Uterus (tissue), 4 donors: ENCODE results near the gene UBE2N. TPM values are rescaled to one million over a fixed set of nuclear protein-coding genes. Genes with fewer than 3 reads are reported as not detected.

Experiments
- DNase-seq, 2 donors: peaks; one replicate each; pipeline ENCODE4 v3.0.0-alpha.2; 2019 to 2020
- H3K27ac ChIP-seq, 2 donors: fragments of 200-600 bp; sonication (generic); 1 replicate in 1 of 2; 2 replicates in 1 of 2; pipeline ENCODE4 v1.5.1; 2016 to 2018
- H3K27me3 ChIP-seq, 2 donors: fragments of 200-600 bp; sonication (generic); one replicate each; pipeline ENCODE4 v1.5.1; 2018 to 2019; ENCODE audit warnings: control low read depth in 1 of 2
- H3K36me3 ChIP-seq, 2 donors: fragments of 200-600 bp; sonication (generic); one replicate each; pipeline ENCODE4 v1.5.1; 2019; ENCODE audit warnings: control low read depth in 1 of 2
- H3K4me1 ChIP-seq, 2 donors: fragments of 200-600 bp; sonication (generic); one replicate each; pipeline ENCODE4 v1.5.1; 2018 to 2019; ENCODE audit warnings: control low read depth in 1 of 2
- H3K4me3 ChIP-seq, 2 donors: fragments of 200-600 bp; sonication (generic); 1 replicate in 1 of 2; 2 replicates in 1 of 2; pipeline ENCODE4 v1.5.1; 2018 to 2019; ENCODE audit warnings: mild to moderate bottlenecking in 1 of 2
- H3K9me3 ChIP-seq, 2 donors: fragments of 200-600 bp; sonication (generic); one replicate each; pipeline ENCODE4 v1.5.1; 2019; ENCODE audit warnings: control low read depth in 1 of 2
- CTCF ChIP-seq, 4 experiments: fragments of 200-600 bp in 2 of 4; fragments of 450-650 bp in 2 of 4; sonication (generic) in 2 of 4; IDR thresholded peaks; one replicate each; pipeline ENCODE4 v1.5.1; 2016 to 2019; ENCODE audit warnings: antibody characterized with exemption in 4 of 4, mild to moderate bottlenecking in 2 of 4, moderate library complexity in 1 of 4
- POLR2A ChIP-seq, 2 donors: fragments of 450-650 bp; IDR thresholded peaks; one replicate each; pipeline ENCODE4 v1.6.1; 2016; ENCODE audit warnings: antibody characterized with exemption in 2 of 2, mild to moderate bottlenecking in 1 of 2, moderate library complexity in 1 of 2
- intact Hi-C: fragments of 100-400 bp; cut with DNase I; formaldehyde crosslinking; loops from one replicate; pipeline ENCODE4 v1.15.1; 2023; ENCODE audit warnings: low total_unique reads
- total RNA-seq, 4 donors: library from RNA; depleted of rRNA in 3 of 4; stranded (reverse); fragments of >200 nt in 3 of 4; gene quantifications; one replicate each; pipeline versions ENCODE4 v1.1.0 to v1.2.4, GENCODE V29; 2014 to 2023
- donor health status: DM: yes; HTN: yes; CAD: no.

Gene UBE2N
- total RNA-seq: 100 to 1,000 TPM in 1 of 4 donors, 10 to 100 TPM in 3; 22.4 to 102 (median 31.4) TPM

GRCh38 chr12:93441617-93442410, at the start of gene UBE2N:
Gene UBE2N (minus strand): TSS chr12:93441947. CDS start chr12:93441884, 63 bp downstream.
- DNase-seq: peak; percentile 94 to 96
- H3K36me3 ChIP-seq: no peaks in the 10 kb centered on the region

GRCh38 chr12:93484315-93484981, 42.7 kb upstream of the UBE2N start:
- intact Hi-C loops: no loop called here
- H3K4me3 ChIP-seq: no peak overlapping the region
- H3K4me1 ChIP-seq: no peaks in the 10 kb centered on the region
- no peaks in the 10 kb centered on the region for H3K36me3 ChIP-seq
- no peaks in the 10 kb centered on the region for H3K9me3 ChIP-seq
- H3K27ac ChIP-seq: no peak overlapping the region
- no peak for TF ChIP-seq CTCF (IDR thresholded peaks at IDR 0.05)
- no peak for TF ChIP-seq POLR2A (IDR thresholded peaks at IDR 0.05)
- no peaks in the 10 kb centered on the region for H3K27me3 ChIP-seq
- no peak for DNase-seq

More at GRCh38 chr12:93441617-93442410, at the start of gene UBE2N:
- Histone ChIP-seq H3K4me1 (peaks cover 0 to 9% of the 10 kb centered on the region in 2 donors), H3K27me3 (no peaks in the 10 kb centered on the region), H3K9me3 (no peaks in the 10 kb centered on the region), H3K27ac (peak within 1 kb of the TSS; percentile 84 to 97), H3K4me3 (peak within 1 kb of the TSS; percentile 58 to 100)
- intact Hi-C loops: no loop called here
- peak in 2 of 4 experiments; percentile 6 to 29 for TF ChIP-seq CTCF (IDR thresholded peaks at IDR 0.05)
- TF ChIP-seq POLR2A (IDR thresholded peaks at IDR 0.05): peak; percentile 33 to 78

GRCh38 chr12:93483151-93483807, 41.5 kb upstream of the UBE2N start:
- Histone ChIP-seq H3K27me3 (no peaks in the 10 kb centered on the region), H3K4me1 (no peaks in the 10 kb centered on the region), H3K36me3 (no peaks in the 10 kb centered on the region), H3K27ac (no peak overlapping the region), H3K4me3 (no peak overlapping the region), H3K9me3 (no peaks in the 10 kb centered on the region)
- TF ChIP-seq CTCF (IDR thresholded peaks at IDR 0.05): no peak
- no peak for TF ChIP-seq POLR2A (IDR thresholded peaks at IDR 0.05)
- no peak for DNase-seq
- intact Hi-C loops: no loop called here

GRCh38 chr12:93482721-93483120, 41.0 kb upstream of the UBE2N start:
- Histone ChIP-seq H3K4me1 (no peaks in the 10 kb centered on the region), H3K27me3 (no peaks in the 10 kb centered on the region), H3K9me3 (no peaks in the 10 kb centered on the region), H3K36me3 (no peaks in the 10 kb centered on the region), H3K27ac (no peak overlapping the region), H3K4me3 (no peak overlapping the region)
- TF ChIP-seq CTCF (IDR thresholded peaks at IDR 0.05) (no peak), POLR2A (IDR thresholded peaks at IDR 0.05) (no peak)
- intact Hi-C loops: no loop called here
- DNase-seq: no peak
